HG03342 (cell line): ENCODE measurements around the gene SMARCA1.
"Not testable (repeated sequence)": the region's sequence is repeated elsewhere in the genome, so short reads cannot be mapped to it uniquely, and the experiment has no call there.

Source experiments
- ATAC-seq: cut with Tn5 transposase; IDR thresholded peaks from one replicate; pipeline ENCODE4 v1.9.1; 2021; ENCODE audit warnings: mild to moderate bottlenecking, moderate library complexity; ENCODE audit not compliant: unreplicated experiment

The SMARCA1 gene, protein sequence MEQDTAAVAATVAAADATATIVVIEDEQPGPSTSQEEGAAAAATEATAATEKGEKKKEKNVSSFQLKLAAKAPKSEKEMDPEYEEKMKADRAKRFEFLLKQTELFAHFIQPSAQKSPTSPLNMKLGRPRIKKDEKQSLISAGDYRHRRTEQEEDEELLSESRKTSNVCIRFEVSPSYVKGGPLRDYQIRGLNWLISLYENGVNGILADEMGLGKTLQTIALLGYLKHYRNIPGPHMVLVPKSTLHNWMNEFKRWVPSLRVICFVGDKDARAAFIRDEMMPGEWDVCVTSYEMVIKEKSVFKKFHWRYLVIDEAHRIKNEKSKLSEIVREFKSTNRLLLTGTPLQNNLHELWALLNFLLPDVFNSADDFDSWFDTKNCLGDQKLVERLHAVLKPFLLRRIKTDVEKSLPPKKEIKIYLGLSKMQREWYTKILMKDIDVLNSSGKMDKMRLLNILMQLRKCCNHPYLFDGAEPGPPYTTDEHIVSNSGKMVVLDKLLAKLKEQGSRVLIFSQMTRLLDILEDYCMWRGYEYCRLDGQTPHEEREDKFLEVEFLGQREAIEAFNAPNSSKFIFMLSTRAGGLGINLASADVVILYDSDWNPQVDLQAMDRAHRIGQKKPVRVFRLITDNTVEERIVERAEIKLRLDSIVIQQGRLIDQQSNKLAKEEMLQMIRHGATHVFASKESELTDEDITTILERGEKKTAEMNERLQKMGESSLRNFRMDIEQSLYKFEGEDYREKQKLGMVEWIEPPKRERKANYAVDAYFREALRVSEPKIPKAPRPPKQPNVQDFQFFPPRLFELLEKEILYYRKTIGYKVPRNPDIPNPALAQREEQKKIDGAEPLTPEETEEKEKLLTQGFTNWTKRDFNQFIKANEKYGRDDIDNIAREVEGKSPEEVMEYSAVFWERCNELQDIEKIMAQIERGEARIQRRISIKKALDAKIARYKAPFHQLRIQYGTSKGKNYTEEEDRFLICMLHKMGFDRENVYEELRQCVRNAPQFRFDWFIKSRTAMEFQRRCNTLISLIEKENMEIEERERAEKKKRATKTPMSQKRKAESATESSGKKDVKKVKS

DNA sequence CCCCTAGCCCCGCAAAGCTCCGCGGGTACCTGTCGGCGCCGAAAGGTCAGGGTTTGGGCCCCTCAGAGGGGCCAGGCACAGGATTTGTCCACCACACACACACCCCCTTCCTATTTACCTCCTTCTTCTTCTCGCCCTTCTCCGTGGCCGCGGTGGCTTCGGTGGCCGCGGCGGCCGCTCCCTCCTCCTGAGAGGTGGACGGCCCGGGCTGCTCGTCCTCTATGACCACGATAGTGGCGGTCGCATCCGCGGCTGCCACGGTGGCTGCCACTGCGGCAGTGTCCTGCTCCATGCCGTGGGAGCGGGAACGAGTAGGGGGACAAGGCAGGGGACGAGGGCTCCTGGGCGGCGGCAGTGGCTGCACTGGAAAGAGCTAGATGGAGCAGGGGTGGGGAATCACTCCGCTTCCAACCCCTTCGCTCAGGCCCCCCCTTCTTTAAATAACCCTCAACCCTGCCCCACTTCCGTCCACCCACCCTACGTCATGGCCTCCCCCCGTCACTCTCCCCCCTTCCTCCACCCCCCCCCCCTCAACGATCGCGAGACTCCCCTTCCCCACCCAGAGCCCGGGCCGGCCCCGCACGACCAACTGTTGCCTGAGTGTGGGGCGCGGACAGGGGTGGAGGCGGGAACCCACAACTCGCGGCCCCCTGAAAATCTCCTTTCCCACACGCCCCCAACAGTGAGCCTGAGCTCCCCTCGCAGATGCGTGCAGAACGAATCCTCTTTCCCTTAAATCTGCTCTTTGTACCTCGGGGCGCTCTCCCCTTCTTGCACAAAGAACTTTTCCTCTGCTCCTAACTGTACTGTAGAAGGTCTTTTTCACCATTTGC lies at the start of gene SMARCA1:
TSS of gene SMARCA1 (minus strand) at position 412 of the 833 bp plus-strand sequence. CDS start at position 292, 120 bp downstream.
- ATAC-seq = no peak

DNA sequence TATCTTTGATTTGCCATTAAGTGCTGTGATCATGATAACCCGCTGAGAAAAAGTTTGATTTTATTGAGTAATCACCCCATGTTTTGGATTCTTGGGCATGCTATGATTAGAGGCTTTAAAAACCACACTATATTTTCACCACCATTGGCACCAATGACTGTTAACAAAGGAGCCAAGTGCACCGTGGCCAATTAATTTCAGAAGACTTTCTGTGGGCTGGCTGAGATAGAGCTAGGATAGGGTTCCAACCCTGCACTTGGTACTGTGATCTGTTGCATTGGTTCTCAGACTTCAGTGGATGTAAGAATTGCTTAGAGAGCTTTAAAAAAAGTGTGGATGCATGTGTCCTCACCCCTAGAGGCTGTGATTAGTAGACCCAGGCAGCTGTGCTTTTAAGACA lies 49.1 kb upstream of the SMARCA1 start:
- no peak for ATAC-seq

- ATAC-seq = no peak
These were observed 45.1 kb upstream of the SMARCA1 start for GRCh38 chrX:129568349-129568748.

DNA sequence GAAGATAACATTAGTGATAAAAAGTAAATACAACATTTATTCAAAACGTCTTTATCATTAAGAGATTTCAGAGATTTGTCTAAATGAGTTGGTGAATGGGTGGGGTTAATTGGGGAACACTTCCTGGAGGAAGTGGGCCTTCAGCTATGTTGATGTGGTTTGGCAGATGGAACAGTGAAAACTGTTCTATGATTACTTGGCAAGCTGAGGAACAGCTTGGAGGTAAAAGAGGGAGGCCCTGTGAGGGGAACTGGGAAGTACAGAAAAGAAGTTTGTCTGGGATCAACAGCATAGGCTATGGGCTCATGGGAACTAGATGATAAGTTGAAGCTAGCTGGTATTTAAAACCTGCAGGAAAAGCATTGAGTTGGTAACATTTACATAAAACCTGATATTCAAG lies 42.8 kb upstream of the SMARCA1 start:
- ATAC-seq = no peak

- ATAC-seq = no peak
These were observed 41.9 kb upstream of the SMARCA1 start for GRCh38 chrX:129565046-129565650.

DNA sequence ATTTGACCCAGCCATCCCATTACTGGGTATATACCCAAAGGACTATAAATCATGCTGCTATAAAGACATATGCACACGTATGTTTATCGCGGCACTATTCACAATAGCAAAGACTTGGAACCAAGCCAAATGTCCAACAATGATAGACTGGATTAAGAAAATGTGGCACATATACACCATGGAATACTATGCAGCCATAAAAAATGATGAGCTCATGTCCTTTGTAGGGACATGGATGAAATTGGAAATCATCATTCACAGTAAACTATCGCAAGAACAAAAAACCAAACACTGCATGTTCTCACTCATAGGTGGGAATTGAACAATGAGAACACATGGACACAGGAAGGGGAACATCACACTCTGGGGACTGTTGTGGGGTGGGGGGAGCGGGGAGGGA lies 41.1 kb upstream of the SMARCA1 start:
- ATAC-seq = not testable (repeated sequence)

DNA sequence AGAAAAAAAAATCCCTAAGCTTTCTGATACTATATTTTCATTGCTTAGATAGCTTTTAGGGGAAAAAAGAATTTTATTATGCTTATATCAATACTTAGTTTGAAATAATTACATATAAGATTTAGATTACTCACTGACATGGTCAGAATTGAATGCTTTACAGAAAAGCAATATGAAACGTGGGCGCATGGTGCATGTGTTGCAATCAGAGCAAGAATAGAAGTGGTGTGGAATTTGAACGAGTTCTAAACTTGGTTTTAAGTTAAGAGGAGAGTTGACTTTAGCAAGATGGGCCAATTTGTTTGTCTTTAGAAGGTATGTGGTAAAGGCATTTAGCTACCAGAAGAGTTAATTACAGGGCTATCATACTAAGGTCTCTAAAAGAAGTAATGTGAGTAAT lies 38.2 kb upstream of the SMARCA1 start:
- no peak for ATAC-seq

- ATAC-seq = no peak
These were observed 36.5 kb upstream of the SMARCA1 start for GRCh38 chrX:129559783-129560182.

DNA sequence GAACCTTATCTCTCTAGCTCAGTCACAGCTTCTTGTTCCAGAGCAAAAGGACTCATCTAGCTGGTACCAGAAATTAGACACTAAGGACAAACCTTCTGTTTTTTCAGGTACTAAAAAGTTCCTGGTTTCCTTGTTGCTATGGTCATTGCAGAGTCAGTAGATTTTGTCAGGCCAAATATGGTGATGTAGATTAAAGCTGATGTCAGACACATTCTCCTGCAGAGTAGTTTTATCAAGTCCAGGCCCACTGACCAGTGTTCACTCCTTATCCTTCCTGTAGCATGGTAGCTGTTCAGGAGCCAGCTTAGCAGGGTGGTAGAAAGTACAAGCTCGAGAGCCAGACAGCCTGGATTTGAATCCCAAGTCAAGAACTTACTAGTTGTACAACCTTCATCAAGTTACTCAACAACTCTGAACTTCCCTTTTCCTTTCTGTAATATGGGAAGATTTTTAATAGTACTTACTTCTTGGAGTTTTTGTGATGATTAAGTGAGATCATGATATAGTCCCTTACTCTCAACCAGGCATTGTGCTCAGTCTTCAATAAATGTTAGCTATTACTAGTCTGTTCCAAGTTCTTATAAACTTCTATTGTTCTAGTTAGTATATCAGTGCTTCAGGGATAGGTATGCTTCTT lies 34.7 kb upstream of the SMARCA1 start:
- no peak for ATAC-seq

GRCh38 chrX:129556806-129557315 lies 33.6 kb upstream of the SMARCA1 start:
- ATAC-seq = no peak

DNA sequence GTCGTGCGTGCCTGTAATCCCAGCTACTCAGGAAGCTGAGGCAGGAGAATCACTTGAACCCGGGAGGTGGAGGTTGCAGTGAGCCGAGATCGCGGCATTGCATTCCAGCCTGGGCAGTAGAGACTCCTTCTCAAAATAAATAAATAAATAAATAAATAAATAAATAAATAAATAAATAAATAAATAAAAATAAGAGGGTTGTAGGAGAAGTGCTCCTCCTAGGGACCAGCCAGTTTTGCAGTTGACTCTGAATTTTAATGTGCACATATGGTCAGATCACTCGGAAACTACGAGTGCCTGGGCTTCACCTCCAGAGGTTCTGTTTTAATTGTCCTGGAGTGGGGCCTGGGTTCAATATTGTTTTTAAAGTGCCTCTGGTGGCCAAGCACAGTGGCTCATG lies 31.5 kb upstream of the SMARCA1 start:
- not testable (repeated sequence) for ATAC-seq

DNA sequence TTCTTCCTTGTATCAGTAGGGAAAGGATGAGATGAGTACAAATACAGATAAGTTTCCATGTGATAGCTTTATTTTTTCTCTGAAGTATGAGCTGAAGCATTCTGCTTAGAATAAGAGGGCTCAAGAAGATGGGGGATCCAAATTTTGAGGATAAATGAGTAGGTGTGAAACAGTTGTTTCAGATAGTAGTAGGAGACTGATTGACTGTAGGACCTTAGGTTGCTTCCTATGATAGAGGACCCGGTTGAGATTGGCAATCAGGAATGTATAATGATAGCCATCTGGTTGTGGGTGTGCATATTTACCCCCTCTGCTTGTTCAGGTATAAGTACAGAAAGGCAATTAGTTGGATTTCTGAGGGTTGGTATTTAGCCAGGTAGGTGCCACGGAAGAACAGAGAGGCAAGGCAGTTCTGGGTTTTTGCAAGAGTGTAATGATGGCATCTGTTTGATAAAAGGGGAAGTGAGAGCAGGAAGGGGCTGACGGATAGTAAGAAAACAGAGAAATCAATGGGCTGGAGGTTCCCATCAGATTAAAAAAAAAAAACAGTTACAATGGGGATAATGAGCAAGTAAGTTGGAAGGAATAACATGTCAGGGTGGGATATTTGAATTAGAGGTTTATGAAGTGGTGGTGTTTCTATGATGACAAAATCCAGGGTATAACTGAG lies 30.5 kb upstream of the SMARCA1 start:
- ATAC-seq = peak; percentile 98

DNA sequence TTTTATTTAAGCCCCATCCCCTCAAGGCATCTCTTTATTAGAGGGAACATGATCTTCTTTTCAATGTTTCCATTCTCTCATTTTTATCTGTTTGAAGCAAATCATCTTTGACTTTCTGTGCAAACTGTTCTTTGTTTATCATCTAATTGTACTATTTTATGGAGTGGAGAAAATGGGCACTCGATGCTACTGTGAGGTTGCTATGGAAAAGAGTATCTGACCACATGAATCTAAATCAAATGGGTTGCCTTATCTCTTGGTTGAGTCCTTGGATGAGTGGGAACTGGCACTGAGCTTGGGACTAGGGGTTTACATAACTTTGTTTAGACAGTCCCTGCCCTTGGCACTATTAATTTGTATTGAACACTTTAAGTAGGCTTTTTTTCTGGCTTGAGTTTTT lies 25.8 kb upstream of the SMARCA1 start:
- no peak for ATAC-seq

- ATAC-seq = no peak
These were observed 22.1 kb upstream of the SMARCA1 start for GRCh38 chrX:129545408-129545807.

DNA sequence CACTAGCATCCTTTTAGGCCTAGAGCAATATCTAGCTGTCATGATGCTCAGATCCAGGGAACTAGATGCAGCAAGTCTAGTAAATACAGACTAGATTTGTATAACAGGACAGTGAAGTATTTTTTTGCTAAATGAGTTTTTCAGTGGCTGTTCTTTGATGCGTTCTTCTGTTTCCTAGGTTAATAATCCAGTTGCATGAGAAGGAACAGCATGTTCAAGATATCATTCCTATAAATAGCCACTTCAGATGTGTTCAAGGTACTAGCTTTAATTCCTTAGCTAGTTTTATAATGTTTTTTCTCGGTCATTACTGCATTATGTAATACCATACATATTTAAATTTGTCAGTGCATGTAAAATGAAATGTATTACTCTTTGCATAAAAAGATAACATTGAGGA lies 21.5 kb upstream of the SMARCA1 start:
- ATAC-seq = no peak

- ATAC-seq = peak; percentile 36
These were observed 17.5 kb upstream of the SMARCA1 start for GRCh38 chrX:129540722-129541184.

DNA sequence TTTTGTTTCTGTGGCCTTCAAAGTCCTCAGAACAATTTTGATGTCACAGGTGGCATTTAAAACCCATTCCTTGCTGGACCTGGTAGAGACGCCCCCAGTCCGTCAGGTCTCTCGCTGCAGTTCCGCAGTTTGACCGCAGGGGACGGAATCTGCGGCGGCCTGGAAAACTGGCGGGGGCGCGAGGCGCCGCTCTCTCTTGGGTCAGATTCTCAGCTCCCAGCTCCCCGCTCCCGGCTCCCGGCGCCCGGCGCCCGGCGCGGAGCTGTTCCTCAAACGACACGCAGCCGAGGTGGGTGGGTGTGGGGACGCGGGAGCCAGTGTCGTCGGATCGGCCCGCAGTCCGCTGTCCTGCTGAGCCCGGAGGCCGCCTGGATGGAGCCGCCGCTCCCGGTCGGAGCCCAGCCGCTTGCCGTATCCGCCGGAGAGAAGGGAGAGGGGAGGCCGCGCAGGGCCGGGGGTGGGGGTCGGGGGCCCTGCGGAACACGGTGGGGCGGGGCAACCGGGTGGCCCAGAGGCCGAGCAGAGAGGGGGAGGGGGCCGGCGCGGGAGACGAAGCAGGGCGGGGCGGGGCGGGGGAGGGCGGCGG lies 16.9 kb upstream of the SMARCA1 start, which contains the start of gene OCRL:
TSS of gene OCRL (plus strand) at position 192 of the 586 bp plus-strand sequence. CDS start at position 373, 181 bp downstream.
- ATAC-seq = peak; percentile 98

- no peak for ATAC-seq
These were observed 11.7 kb upstream of the SMARCA1 start for GRCh38 chrX:129534816-129535578.
